AG09319 (cell line): Measurements from ENCODE around the gene ENDOU.

Experiments
- DNase-seq: peaks from one replicate; pipeline ENCODE4 v3.0.0-alpha.2; 2010; ENCODE audit warnings: low read depth; ENCODE audit errors: extremely low read depth
- CTCF ChIP-seq: IDR thresholded peaks from 2 replicates; pipeline ENCODE4 v1.5.1; 2011; ENCODE audit warnings: low read depth, mild to moderate bottlenecking, inconsistent platforms, low read length, moderate library complexity

Gene ENDOU

GRCh38 chr12:47762850-47763465 lies 37.7 kb upstream of the ENDOU start:
- no peak for TF ChIP-seq CTCF
- DNase-seq: no peak

GRCh38 chr12:47758834-47759690 lies 33.8 kb upstream of the ENDOU start, which contains the start of gene RAPGEF3:
Gene RAPGEF3 (minus strand): TSS chr12:47758880. CDS start chr12:47758556, 324 bp downstream.
- TF ChIP-seq CTCF: peak; percentile 48
- no peak for DNase-seq

GRCh38 chr12:47758584-47758833 lies 33.2 kb upstream of the ENDOU start:
- no peak for TF ChIP-seq CTCF
- DNase-seq: no peak

GRCh38 chr12:47757840-47758583 lies 32.7 kb upstream of the ENDOU start:
- DNase-seq: no peak
- no peak for TF ChIP-seq CTCF

- no peak for DNase-seq
- TF ChIP-seq CTCF: no peak
Measured at GRCh38 chr12:47757364-47757839, 32.1 kb upstream of the ENDOU start.

- no peak for DNase-seq
- no peak for TF ChIP-seq CTCF
Measured at GRCh38 chr12:47755655-47756562, 30.6 kb upstream of the ENDOU start.
